Measurements from ENCODE around the gene KCNMA1. TPM values are rescaled to one million over a fixed set of nuclear protein-coding genes. Genes with fewer than 3 reads are reported as not detected.

KCNMA1 gene
- total and polyA plus RNA-seq, 2 donors (not counting 1 experiment from before 2014, with no cell fraction given), result 0.82 to 3.1 TPM

DNA sequence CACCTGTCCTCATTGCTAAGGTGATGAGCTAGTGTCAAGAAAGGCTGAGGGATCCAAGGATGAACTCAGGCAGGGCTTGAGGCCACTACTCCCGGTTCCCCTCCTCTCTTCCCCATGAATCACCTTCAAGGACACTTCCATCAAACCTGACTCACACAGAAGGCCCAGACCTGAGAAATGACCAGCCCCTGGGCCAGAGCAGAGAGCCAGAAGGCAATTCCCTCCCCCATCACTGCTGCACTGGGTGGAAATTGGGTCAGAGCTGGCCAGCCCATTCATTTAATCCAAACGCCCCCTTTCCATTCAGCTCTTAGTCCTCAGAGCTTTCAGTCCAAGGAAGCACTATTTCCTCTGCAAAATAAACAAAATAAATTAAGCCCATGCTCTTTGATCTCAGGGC, 182.0 kb downstream of the KCNMA1 start:
- Histone ChIP-seq H3K4me3 (ENCODE audit: control extremely low read depth in 1 of 5, extremely low read depth in 1 of 5, insufficient read depth in 1 of 5, low read depth in 2 of 5, low read length in 4 of 5) (no peak overlapping the region), H3K4me2 (replicated peaks; ENCODE audit: low read depth, low read length, poor library complexity, severe bottlenecking) (no peak overlapping the region), H3K27me3 (replicated peaks in 1 of 4; ENCODE audit: control extremely low read depth in 1 of 4, control insufficient read depth in 3 of 4, insufficient read depth in 4 of 4, low read length in 3 of 4) (peaks cover 0 to 7% (median 0%) of the 10 kb centered on the region in 4 experiments), H2AFZ (ENCODE audit: insufficient read depth, low read depth, low read length, poor library complexity, severe bottlenecking) (no peak overlapping the region), H3K79me2 (ENCODE audit: control insufficient read depth, insufficient read depth, low read length) (no peaks in the 10 kb centered on the region), H3K9ac (ENCODE audit: low read length) (no peak overlapping the region), H3K9me3 (ENCODE audit: control extremely low read depth in 1 of 3, control insufficient read depth in 2 of 3, insufficient read depth in 1 of 3, low read length in 2 of 3) (peaks cover 0 to 2% (median 0%) of the 10 kb centered on the region in 3 donors), H4K20me1 (ENCODE audit: control insufficient read depth, insufficient read depth, low read length, poor library complexity, severe bottlenecking) (no peaks in the 10 kb centered on the region), H3K36me3 (replicated peaks in 1 of 2; ENCODE audit: control extremely low read depth in 1 of 2, control insufficient read depth in 1 of 2, extremely low read depth in 1 of 2, insufficient read depth in 2 of 2, low read length in 1 of 2) (no peaks in the 10 kb centered on the region), H3K27ac (ENCODE audit: low read length in 2 of 2) (no peak overlapping the region), H3K4me1 (ENCODE audit: control insufficient read depth in 2 of 2, insufficient read depth in 2 of 2, low read length in 2 of 2) (no peaks in the 10 kb centered on the region)
- intact Hi-C loops (cut with micrococcal nuclease), result no loop called here
- WGBS (ENCODE audit: insufficient coverage), result 100% methylated on average over 1 of the region's 2 CpGs
- H3K4me1 Mint-ChIP-seq, result no peaks in the 10 kb centered on the region
- no peak overlapping the region for H3K27ac Mint-ChIP-seq
- ChIA-PET CTCF (no interaction called here), POLR2A (no interaction called here)
- ATAC-seq (ENCODE audit: low read depth), result no peak
- H3K4me3 Mint-ChIP-seq, result no peak overlapping the region
- TF ChIP-seq, protein P1, sequence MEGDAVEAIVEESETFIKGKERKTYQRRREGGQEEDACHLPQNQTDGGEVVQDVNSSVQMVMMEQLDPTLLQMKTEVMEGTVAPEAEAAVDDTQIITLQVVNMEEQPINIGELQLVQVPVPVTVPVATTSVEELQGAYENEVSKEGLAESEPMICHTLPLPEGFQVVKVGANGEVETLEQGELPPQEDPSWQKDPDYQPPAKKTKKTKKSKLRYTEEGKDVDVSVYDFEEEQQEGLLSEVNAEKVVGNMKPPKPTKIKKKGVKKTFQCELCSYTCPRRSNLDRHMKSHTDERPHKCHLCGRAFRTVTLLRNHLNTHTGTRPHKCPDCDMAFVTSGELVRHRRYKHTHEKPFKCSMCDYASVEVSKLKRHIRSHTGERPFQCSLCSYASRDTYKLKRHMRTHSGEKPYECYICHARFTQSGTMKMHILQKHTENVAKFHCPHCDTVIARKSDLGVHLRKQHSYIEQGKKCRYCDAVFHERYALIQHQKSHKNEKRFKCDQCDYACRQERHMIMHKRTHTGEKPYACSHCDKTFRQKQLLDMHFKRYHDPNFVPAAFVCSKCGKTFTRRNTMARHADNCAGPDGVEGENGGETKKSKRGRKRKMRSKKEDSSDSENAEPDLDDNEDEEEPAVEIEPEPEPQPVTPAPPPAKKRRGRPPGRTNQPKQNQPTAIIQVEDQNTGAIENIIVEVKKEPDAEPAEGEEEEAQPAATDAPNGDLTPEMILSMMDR (IDR thresholded peaks at IDR 0.05), result no peak
- TF ChIP-seq EZH2 (IDR thresholded peaks at IDR 0.05; ENCODE audit: borderline replicate concordance, insufficient read depth, low read depth, low read length, poor library complexity, severe bottlenecking), result no peak
- peaks cover 7% of the 10 kb centered on the region for H3K27me3 Mint-ChIP-seq
- DNase-seq, result no peak
- H3K9me3 Mint-ChIP-seq (ENCODE audit: insufficient read depth), result no peaks in the 10 kb centered on the region

GRCh38 chr10:77452952-77453564, 184.6 kb downstream of the KCNMA1 start:
- Histone ChIP-seq H3K4me3 (ENCODE audit: control extremely low read depth in 1 of 5, extremely low read depth in 1 of 5, insufficient read depth in 1 of 5, low read depth in 2 of 5, low read length in 4 of 5) (no peak overlapping the region), H3K9me3 (ENCODE audit: control extremely low read depth in 1 of 3, control insufficient read depth in 2 of 3, insufficient read depth in 1 of 3, low read length in 2 of 3) (no peaks in the 10 kb centered on the region), H2AFZ (ENCODE audit: insufficient read depth, low read depth, low read length, poor library complexity, severe bottlenecking) (no peak overlapping the region), H3K79me2 (ENCODE audit: control insufficient read depth, insufficient read depth, low read length) (no peaks in the 10 kb centered on the region), H4K20me1 (ENCODE audit: control insufficient read depth, insufficient read depth, low read length, poor library complexity, severe bottlenecking) (no peaks in the 10 kb centered on the region), H3K27me3 (replicated peaks in 1 of 4; ENCODE audit: control extremely low read depth in 1 of 4, control insufficient read depth in 3 of 4, insufficient read depth in 4 of 4, low read length in 3 of 4) (peaks cover 0 to 3% (median 0%) of the 10 kb centered on the region in 4 experiments), H3K36me3 (replicated peaks in 1 of 2; ENCODE audit: control extremely low read depth in 1 of 2, control insufficient read depth in 1 of 2, extremely low read depth in 1 of 2, insufficient read depth in 2 of 2, low read length in 1 of 2) (no peaks in the 10 kb centered on the region), H3K9ac (ENCODE audit: low read length) (no peak overlapping the region), H3K4me2 (replicated peaks; ENCODE audit: low read depth, low read length, poor library complexity, severe bottlenecking) (no peak overlapping the region), H3K27ac (ENCODE audit: low read length in 2 of 2) (no peak overlapping the region), H3K4me1 (ENCODE audit: control insufficient read depth in 2 of 2, insufficient read depth in 2 of 2, low read length in 2 of 2) (no peaks in the 10 kb centered on the region)
- TF ChIP-seq EZH2 (IDR thresholded peaks at IDR 0.05; ENCODE audit: borderline replicate concordance, insufficient read depth, low read depth, low read length, poor library complexity, severe bottlenecking), result no peak
- TF ChIP-seq, protein P1 (IDR thresholded peaks at IDR 0.05), result no peak
- intact Hi-C loops (cut with micrococcal nuclease), result no loop called here
- ATAC-seq (ENCODE audit: low read depth) (no peak), DNase-seq (no peak)
- ChIA-PET CTCF (no interaction called here), POLR2A (no interaction called here)
- Mint-ChIP-seq H3K4me1 (no peaks in the 10 kb centered on the region), H3K4me3 (no peak overlapping the region), H3K27me3 (peaks cover 3% of the 10 kb centered on the region), H3K9me3 (ENCODE audit: insufficient read depth) (no peaks in the 10 kb centered on the region), H3K27ac (no peak overlapping the region)
- 92% methylated on average over 2 of the region's 4 CpGs for WGBS (ENCODE audit: insufficient coverage)

All from B cell (primary cell).